Vagina (tissue), 2 donors: Measurements from ENCODE around the gene GBP5.

Experiments
- POLR2A ChIP-seq, 2 donors: fragments of 450-650 bp; IDR thresholded peaks; one replicate each; pipeline ENCODE4 v1.6.1; 2017; ENCODE audit warnings: antibody characterized with exemption in 2 of 2, mild to moderate bottlenecking in 2 of 2, moderate library complexity in 2 of 2
- TF ChIP-seq, protein P1 (sequence below), 3 experiments: fragments of 450-650 bp in 2 of 3; fragments of 200-600 bp in 1 of 3; sonication (generic) in 1 of 3; IDR thresholded peaks; one replicate each; pipeline ENCODE4 v1.5.1; 2017 to 2019; ENCODE audit warnings: antibody characterized with exemption in 3 of 3, mild to moderate bottlenecking in 2 of 3, moderate library complexity in 2 of 3

DNA sequence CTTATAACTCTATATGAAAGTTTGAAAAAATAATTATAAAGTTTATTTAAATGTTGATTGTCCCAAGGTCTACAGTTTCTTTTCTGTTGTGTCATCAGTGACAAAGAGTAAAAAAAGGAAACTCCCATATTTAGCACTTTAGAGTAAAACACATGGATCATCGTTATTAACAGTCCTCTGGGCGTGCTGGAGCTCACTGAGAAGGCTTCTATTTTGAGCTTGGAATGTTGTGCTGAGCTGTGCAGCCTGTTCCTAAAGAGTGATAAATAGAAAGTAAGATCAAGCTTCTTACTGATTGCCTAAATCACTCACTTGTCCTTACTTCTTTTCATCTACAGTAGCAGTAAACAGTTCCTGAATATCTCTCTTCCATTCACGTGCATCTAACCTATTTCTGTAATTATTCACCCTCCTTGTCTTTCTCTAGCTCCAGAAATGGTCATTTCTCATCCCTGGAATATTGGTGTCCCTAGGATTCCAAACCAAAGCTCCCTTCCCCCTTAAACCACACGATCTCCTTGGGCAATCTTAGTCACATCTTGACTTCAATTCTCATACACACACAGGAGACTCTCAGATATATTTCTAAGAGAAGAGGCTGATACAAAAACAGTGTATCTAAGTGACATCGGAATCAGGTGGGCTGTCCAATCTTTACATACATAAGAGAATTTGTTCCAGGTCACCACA lies 11.9 kb downstream of the GBP5 start:
- TF ChIP-seq, protein P1, sequence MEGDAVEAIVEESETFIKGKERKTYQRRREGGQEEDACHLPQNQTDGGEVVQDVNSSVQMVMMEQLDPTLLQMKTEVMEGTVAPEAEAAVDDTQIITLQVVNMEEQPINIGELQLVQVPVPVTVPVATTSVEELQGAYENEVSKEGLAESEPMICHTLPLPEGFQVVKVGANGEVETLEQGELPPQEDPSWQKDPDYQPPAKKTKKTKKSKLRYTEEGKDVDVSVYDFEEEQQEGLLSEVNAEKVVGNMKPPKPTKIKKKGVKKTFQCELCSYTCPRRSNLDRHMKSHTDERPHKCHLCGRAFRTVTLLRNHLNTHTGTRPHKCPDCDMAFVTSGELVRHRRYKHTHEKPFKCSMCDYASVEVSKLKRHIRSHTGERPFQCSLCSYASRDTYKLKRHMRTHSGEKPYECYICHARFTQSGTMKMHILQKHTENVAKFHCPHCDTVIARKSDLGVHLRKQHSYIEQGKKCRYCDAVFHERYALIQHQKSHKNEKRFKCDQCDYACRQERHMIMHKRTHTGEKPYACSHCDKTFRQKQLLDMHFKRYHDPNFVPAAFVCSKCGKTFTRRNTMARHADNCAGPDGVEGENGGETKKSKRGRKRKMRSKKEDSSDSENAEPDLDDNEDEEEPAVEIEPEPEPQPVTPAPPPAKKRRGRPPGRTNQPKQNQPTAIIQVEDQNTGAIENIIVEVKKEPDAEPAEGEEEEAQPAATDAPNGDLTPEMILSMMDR (IDR thresholded peaks at IDR 0.05): no peak
- no peak for TF ChIP-seq POLR2A (IDR thresholded peaks at IDR 0.05)
